Measurements from ENCODE around the gene SAMD9. TPM values are rescaled to one million over a fixed set of nuclear protein-coding genes. Genes with fewer than 3 reads are reported as not detected.

SAMD9 gene
- polyA plus RNA-seq, 1 donor (not counting 4 experiments of a cell fraction or from before 2014, with no cell fraction given) = 26.8 TPM

GRCh38 chr7:93164766-93165165 is 47.0 kb upstream of the SAMD9 start:
- TF ChIP-seq CTCF (optimal IDR thresholded peaks at IDR 0.05 in 1 of 3, IDR thresholded peaks at IDR 0.05 in 1 of 3, conservative IDR thresholded peaks at IDR 0.05 in 1 of 3; ENCODE audit: extremely low read depth in 1 of 3, insufficient read depth in 2 of 3, low read length in 3 of 3) (no peak), EZH2 (IDR thresholded peaks at IDR 0.05; ENCODE audit: low read length) (no peak)
- Histone ChIP-seq H4K20me1 (ENCODE audit: control insufficient read depth, extremely low read depth, insufficient read depth, low read length) (no peaks in the 10 kb centered on the region), H3K4me2 (ENCODE audit: control insufficient read depth, extremely low read depth, insufficient read depth, low read depth, low read length) (no peak overlapping the region), H3K9me1 (ENCODE audit: control insufficient read depth, extremely low read depth, insufficient read depth, low read length) (no peaks in the 10 kb centered on the region), H3K27me3 (ENCODE audit: control insufficient read depth, extremely low read depth, insufficient read depth, low read length) (no peaks in the 10 kb centered on the region), H3K4me1 (ENCODE audit: control insufficient read depth, extremely low read depth, insufficient read depth, low read length) (no peaks in the 10 kb centered on the region), H3K9me3 (ENCODE audit: control insufficient read depth, low read depth, low read length) (peaks cover 5% of the 10 kb centered on the region), H3K36me3 (ENCODE audit: control insufficient read depth in 2 of 2, extremely low read depth in 1 of 2, insufficient read depth in 2 of 2, low read length in 2 of 2) (no peaks in the 10 kb centered on the region), H3K4me3 (ENCODE audit: control insufficient read depth in 2 of 3, extremely low read depth in 1 of 3, insufficient read depth in 2 of 3, low read depth in 1 of 3, low read length in 3 of 3) (no peak overlapping the region), H3K79me2 (ENCODE audit: control insufficient read depth, insufficient read depth, low read length) (no peaks in the 10 kb centered on the region), H3K9ac (ENCODE audit: control insufficient read depth, extremely low read depth, insufficient read depth, low read length) (no peak overlapping the region), H2AFZ (ENCODE audit: control insufficient read depth, low read length) (no peak overlapping the region), H3K27ac (ENCODE audit: control insufficient read depth, insufficient read depth, low read length) (no peak overlapping the region)
- FAIRE-seq = no peak
- no peak for DNase-seq (ENCODE audit: low read depth, low spot score)
- dilution Hi-C loops (cut with MboI; ENCODE audit: extremely low pct_ligation_motif_present, low sequenced_read_pairs) = no loop called here

GRCh38 chr7:93161181-93161762 is 43.5 kb upstream of the SAMD9 start:
- Histone ChIP-seq H3K27me3 (ENCODE audit: control insufficient read depth, extremely low read depth, insufficient read depth, low read length) (no peaks in the 10 kb centered on the region), H3K9me3 (ENCODE audit: control insufficient read depth, low read depth, low read length) (peaks cover 5% of the 10 kb centered on the region), H3K27ac (ENCODE audit: control insufficient read depth, insufficient read depth, low read length) (no peak overlapping the region), H2AFZ (ENCODE audit: control insufficient read depth, low read length) (no peak overlapping the region), H3K9me1 (ENCODE audit: control insufficient read depth, extremely low read depth, insufficient read depth, low read length) (no peaks in the 10 kb centered on the region), H4K20me1 (ENCODE audit: control insufficient read depth, extremely low read depth, insufficient read depth, low read length) (no peaks in the 10 kb centered on the region), H3K9ac (ENCODE audit: control insufficient read depth, extremely low read depth, insufficient read depth, low read length) (no peak overlapping the region), H3K79me2 (ENCODE audit: control insufficient read depth, insufficient read depth, low read length) (no peaks in the 10 kb centered on the region), H3K4me2 (ENCODE audit: control insufficient read depth, extremely low read depth, insufficient read depth, low read depth, low read length) (no peak overlapping the region), H3K4me1 (ENCODE audit: control insufficient read depth, extremely low read depth, insufficient read depth, low read length) (no peaks in the 10 kb centered on the region), H3K4me3 (ENCODE audit: control insufficient read depth in 2 of 3, extremely low read depth in 1 of 3, insufficient read depth in 2 of 3, low read depth in 1 of 3, low read length in 3 of 3) (no peak overlapping the region), H3K36me3 (ENCODE audit: control insufficient read depth in 2 of 2, extremely low read depth in 1 of 2, insufficient read depth in 2 of 2, low read length in 2 of 2) (no peaks in the 10 kb centered on the region)
- FAIRE-seq = no peak
- no peak for DNase-seq (ENCODE audit: low read depth, low spot score)
- dilution Hi-C loops (cut with MboI; ENCODE audit: extremely low pct_ligation_motif_present, low sequenced_read_pairs) = no loop called here
- TF ChIP-seq EZH2 (IDR thresholded peaks at IDR 0.05; ENCODE audit: low read length) (no peak), CTCF (optimal IDR thresholded peaks at IDR 0.05 in 1 of 3, IDR thresholded peaks at IDR 0.05 in 1 of 3, conservative IDR thresholded peaks at IDR 0.05 in 1 of 3; ENCODE audit: extremely low read depth in 1 of 3, insufficient read depth in 2 of 3, low read length in 3 of 3) (no peak)

Measured in keratinocyte (primary cell).